Measurements from ENCODE around the gene TACC2.

DNA sequence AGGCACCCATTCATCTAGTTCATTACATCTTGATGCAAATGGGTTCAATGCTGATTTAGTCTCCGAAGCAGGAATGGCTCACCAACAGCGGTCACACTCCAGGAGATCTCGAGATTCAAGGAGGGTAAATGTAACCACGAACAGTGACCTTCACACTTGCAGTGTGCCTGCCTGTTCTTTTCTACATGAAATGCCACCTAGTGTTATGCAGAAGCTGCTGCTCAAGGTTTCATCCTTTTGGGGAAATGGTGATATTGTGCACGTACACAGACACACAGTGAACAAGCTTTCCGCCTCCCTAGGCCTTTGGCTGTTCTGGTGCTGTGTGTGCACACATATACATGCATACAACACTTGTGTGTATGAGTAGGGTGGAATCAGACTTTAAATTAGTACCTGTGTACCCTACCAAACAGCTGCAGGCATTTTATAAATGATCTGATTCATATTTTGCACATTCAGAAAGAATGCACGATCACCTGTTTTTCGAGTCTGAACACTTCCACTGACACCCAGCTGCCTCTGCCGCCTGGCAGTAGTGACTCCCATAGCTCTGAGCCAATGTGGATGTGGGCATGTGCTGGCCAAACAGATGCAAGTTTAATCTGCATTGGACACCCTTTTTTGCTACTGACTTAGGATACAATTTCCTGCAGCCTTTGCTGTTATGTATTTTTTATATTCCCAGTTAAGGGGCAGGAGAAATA lies 100.5 kb downstream of the TACC2 start:
- TF ChIP-seq, protein P1, sequence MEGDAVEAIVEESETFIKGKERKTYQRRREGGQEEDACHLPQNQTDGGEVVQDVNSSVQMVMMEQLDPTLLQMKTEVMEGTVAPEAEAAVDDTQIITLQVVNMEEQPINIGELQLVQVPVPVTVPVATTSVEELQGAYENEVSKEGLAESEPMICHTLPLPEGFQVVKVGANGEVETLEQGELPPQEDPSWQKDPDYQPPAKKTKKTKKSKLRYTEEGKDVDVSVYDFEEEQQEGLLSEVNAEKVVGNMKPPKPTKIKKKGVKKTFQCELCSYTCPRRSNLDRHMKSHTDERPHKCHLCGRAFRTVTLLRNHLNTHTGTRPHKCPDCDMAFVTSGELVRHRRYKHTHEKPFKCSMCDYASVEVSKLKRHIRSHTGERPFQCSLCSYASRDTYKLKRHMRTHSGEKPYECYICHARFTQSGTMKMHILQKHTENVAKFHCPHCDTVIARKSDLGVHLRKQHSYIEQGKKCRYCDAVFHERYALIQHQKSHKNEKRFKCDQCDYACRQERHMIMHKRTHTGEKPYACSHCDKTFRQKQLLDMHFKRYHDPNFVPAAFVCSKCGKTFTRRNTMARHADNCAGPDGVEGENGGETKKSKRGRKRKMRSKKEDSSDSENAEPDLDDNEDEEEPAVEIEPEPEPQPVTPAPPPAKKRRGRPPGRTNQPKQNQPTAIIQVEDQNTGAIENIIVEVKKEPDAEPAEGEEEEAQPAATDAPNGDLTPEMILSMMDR (IDR thresholded peaks at IDR 0.05), result no peak
- TF ChIP-seq POLR2A (IDR thresholded peaks at IDR 0.05), result no peak

Measured in lower leg skin (tissue), 3 donors.